HepG2 (cell line): Measurements from ENCODE around the gene CCSER2.

Experiments
- BCLAF1 ChIP-seq: fragments of 450-650 bp; IDR thresholded peaks from 2 replicates; pipeline ENCODE4 v1.6.1; 2017; ENCODE audit warnings: mild to moderate bottlenecking
- CHD4 ChIP-seq: fragments of 200-600 bp; sonication (generic); IDR thresholded peaks from 2 replicates; pipeline ENCODE4 v1.7.0; 2017; ENCODE audit warnings: mild to moderate bottlenecking, low read length, borderline replicate concordance
- EP300 ChIP-seq, 3 experiments: sonication (generic) in 1 of 3; formaldehyde crosslinking in 1 of 3; IDR thresholded peaks; 2 replicates each; pipeline versions ENCODE4 v1.5.1 to v1.6.1; 2011 to 2020; ENCODE audit warnings: low read depth in 2 of 3, low read length in 2 of 3, borderline replicate concordance in 1 of 3, improper control_type of control experiment in 1 of 3, mild to moderate bottlenecking in 1 of 3, missing genetic modification reagents in 1 of 3, moderate library complexity in 1 of 3
- RARG ChIP-seq: sonication (generic); formaldehyde crosslinking; IDR thresholded peaks from 2 replicates; pipeline ENCODE4 v1.4.0; 2020; ENCODE audit warnings: low read depth, mild to moderate bottlenecking, missing genetic modification reagents
- RFX5 ChIP-seq: IDR thresholded peaks from 2 replicates; pipeline ENCODE4 v1.6.1; 2011; ENCODE audit warnings: low read depth, low read length, improper control_type of control experiment
- ZKSCAN8 ChIP-seq: IDR thresholded peaks from 2 replicates; pipeline ENCODE4 v1.6.1; 2016; ENCODE audit warnings: borderline replicate concordance, missing genetic modification reagents, missing compliant biosample characterization
- ZNF121 ChIP-seq: sonication (generic); formaldehyde crosslinking; IDR thresholded peaks from 2 replicates; pipeline ENCODE4 v1.5.0; 2020; ENCODE audit warnings: mild to moderate bottlenecking, missing genetic modification reagents
- TF ChIP-seq, protein P1 (sequence below): sonication (generic); formaldehyde crosslinking; IDR thresholded peaks from 2 replicates; pipeline ENCODE4 v1.5.0; 2020; ENCODE audit warnings: mild to moderate bottlenecking, missing genetic modification reagents, moderate library complexity
- TF ChIP-seq, protein P2 (sequence below): sonication (generic); formaldehyde crosslinking; IDR thresholded peaks from 2 replicates; pipeline ENCODE4 v1.4.0; 2020; ENCODE audit warnings: low read depth, mild to moderate bottlenecking, missing genetic modification reagents
- TF ChIP-seq, protein P3 (sequence below): sonication (generic); formaldehyde crosslinking; IDR thresholded peaks from 2 replicates; pipeline ENCODE4 v1.8.1; 2023; ENCODE audit warnings: missing genetic modification reagents, inconsistent platforms, borderline replicate concordance
- TF ChIP-seq, protein P4 (sequence below): sonication (generic); formaldehyde crosslinking; conservative IDR thresholded peaks from 2 replicates; pipeline ENCODE4 v1.4.0; 2020; ENCODE audit warnings: missing genetic modification reagents

GRCh38 chr10:84541289-84541637 lies 212.9 kb downstream of the CCSER2 start:
- TF ChIP-seq BCLAF1 (no peak), ZKSCAN8 (CRISPR knock-in tag) (no peak), ZNF121 (no peak), CHD4 (no peak), EP300 (IDR thresholded peaks at IDR 0.05; ENCODE audit: low read depth in 2 of 2, low read length in 2 of 2) (no peak), EP300 (CRISPR knock-in tag; IDR thresholded peaks at IDR 0.05; ENCODE audit: borderline replicate concordance) (no peak), RARG (no peak), RFX5 (no peak)
- TF ChIP-seq, protein P1, sequence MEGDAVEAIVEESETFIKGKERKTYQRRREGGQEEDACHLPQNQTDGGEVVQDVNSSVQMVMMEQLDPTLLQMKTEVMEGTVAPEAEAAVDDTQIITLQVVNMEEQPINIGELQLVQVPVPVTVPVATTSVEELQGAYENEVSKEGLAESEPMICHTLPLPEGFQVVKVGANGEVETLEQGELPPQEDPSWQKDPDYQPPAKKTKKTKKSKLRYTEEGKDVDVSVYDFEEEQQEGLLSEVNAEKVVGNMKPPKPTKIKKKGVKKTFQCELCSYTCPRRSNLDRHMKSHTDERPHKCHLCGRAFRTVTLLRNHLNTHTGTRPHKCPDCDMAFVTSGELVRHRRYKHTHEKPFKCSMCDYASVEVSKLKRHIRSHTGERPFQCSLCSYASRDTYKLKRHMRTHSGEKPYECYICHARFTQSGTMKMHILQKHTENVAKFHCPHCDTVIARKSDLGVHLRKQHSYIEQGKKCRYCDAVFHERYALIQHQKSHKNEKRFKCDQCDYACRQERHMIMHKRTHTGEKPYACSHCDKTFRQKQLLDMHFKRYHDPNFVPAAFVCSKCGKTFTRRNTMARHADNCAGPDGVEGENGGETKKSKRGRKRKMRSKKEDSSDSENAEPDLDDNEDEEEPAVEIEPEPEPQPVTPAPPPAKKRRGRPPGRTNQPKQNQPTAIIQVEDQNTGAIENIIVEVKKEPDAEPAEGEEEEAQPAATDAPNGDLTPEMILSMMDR (CRISPR knock-in tag) = peak; percentile 65
- TF ChIP-seq, protein P2, sequence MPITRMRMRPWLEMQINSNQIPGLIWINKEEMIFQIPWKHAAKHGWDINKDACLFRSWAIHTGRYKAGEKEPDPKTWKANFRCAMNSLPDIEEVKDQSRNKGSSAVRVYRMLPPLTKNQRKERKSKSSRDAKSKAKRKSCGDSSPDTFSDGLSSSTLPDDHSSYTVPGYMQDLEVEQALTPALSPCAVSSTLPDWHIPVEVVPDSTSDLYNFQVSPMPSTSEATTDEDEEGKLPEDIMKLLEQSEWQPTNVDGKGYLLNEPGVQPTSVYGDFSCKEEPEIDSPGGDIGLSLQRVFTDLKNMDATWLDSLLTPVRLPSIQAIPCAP = no peak
- TF ChIP-seq, protein P3, sequence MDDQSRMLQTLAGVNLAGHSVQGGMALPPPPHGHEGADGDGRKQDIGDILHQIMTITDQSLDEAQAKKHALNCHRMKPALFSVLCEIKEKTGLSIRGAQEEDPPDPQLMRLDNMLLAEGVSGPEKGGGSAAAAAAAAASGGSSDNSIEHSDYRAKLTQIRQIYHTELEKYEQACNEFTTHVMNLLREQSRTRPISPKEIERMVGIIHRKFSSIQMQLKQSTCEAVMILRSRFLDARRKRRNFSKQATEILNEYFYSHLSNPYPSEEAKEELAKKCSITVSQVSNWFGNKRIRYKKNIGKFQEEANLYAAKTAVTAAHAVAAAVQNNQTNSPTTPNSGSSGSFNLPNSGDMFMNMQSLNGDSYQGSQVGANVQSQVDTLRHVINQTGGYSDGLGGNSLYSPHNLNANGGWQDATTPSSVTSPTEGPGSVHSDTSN (CRISPR knock-in tag) = no peak
- TF ChIP-seq, protein P4, sequence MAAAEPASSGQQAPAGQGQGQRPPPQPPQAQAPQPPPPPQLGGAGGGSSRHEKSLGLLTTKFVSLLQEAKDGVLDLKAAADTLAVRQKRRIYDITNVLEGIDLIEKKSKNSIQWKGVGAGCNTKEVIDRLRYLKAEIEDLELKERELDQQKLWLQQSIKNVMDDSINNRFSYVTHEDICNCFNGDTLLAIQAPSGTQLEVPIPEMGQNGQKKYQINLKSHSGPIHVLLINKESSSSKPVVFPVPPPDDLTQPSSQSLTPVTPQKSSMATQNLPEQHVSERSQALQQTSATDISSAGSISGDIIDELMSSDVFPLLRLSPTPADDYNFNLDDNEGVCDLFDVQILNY (CRISPR knock-in tag) = no peak
